K562 (cell line): ENCODE measurements around the gene GPR179. TPM values are rescaled to one million over a fixed set of nuclear protein-coding genes. Genes with fewer than 3 reads are reported as not detected.
A peak's percentile ranks its signal among the peaks of the same experiment; 100 is the strongest.

Experiments used
- ATAC-seq: fragments of 200-7000 bp; cut with Tn5 transposase; 3 replicates; pipeline ENCODE4 v1.9.1; 2020; ENCODE audit warnings: moderate library complexity
- BruUV-seq: library from RNA; stranded (reverse); fragments of 400-500 nt; replicated peaks from 2 replicates; lab custom pipeline; 2021; lab: Mats Ljungman, UMichigan
- CTCF ChIA-PET: fragments of 300-600 bp; formaldehyde crosslinking; extraction: SDS; loops from one replicate; lab custom pipeline; 2021; ENCODE audit warnings: low intra/inter-chr PET ratio; lab: Yijun Ruan, JAX
- POLR2A ChIA-PET: fragments of 300-600, 350-650 bp; sonication (Branson Sonifier 250); formaldehyde crosslinking; extraction: SDS; loops from one replicate; lab custom pipeline; 2021; ENCODE audit warnings: antibody characterized with exemption, inconsistent platforms; lab: Yijun Ruan, JAX
- DNase-seq, 4 experiments: peaks; one replicate each; pipeline versions ENCODE4 v3.0.0 to v3.0.0-alpha.2; 2011 to 2018; ENCODE audit warnings: low spot score in 3 of 4, mixed read lengths in 3 of 4; ENCODE audit errors: extremely low read depth in 1 of 4
- FAIRE-seq: peaks from 2 replicates; lab custom pipeline; 2011; peaks lifted over from hg19 to GRCh38; lab: Jason Lieb, UNC
- H2AFZ ChIP-seq: 2 replicates; pipeline ENCODE4 v1.6.0; 2011; ENCODE audit warnings: low read depth, low read length, control low read depth, inconsistent platforms
- H3K27ac ChIP-seq: fragments of 200-600 bp; 3 replicates; pipeline ENCODE4 v1.8.0; 2011; ENCODE audit warnings: low read depth, mild to moderate bottlenecking, control low read depth, inconsistent platforms, low read length, moderate library complexity, mixed read lengths; ENCODE audit errors: extremely low read depth
- H3K27me3 ChIP-seq, 2 experiments: fragments of 300-600 bp in 1 of 2; 2 replicates in 1 of 2; 3 replicates in 1 of 2; pipeline versions ENCODE4 v1.6.0 to v1.8.0; 2011; ENCODE audit warnings: inconsistent platforms in 2 of 2, low read length in 2 of 2, mild to moderate bottlenecking in 1 of 2, mixed read lengths in 1 of 2, moderate library complexity in 1 of 2; ENCODE audit not compliant: control insufficient read depth in 2 of 2, insufficient read depth in 2 of 2
- H3K36me3 ChIP-seq: fragments of 300-600 bp; 3 replicates; pipeline ENCODE4 v1.8.0; 2011; ENCODE audit warnings: mild to moderate bottlenecking, low read length, inconsistent platforms; ENCODE audit not compliant: control insufficient read depth, insufficient read depth
- H3K4me1 ChIP-seq, 2 experiments: fragments of 200-600 bp in 1 of 2; replicated peaks in 1 of 2; 2 replicates in 1 of 2; 3 replicates in 1 of 2; pipeline versions ENCODE4 v1.5.1 to v1.8.0; 2011; ENCODE audit warnings: inconsistent platforms in 2 of 2, low read length in 2 of 2, mild to moderate bottlenecking in 1 of 2, mixed read lengths in 1 of 2, moderate library complexity in 1 of 2; ENCODE audit not compliant: control insufficient read depth in 2 of 2, insufficient read depth in 2 of 2
- H3K4me2 ChIP-seq: 2 replicates; pipeline ENCODE4 v1.6.1; 2011; ENCODE audit warnings: low read length, control low read depth, inconsistent platforms, mixed read lengths; ENCODE audit not compliant: insufficient read depth
- H3K4me3 ChIP-seq: fragments of 200-600 bp; sonication (generic), shearing (Covaris generic); 2 replicates; pipeline ENCODE4 v1.5.1; 2016; ENCODE audit warnings: control low read depth, inconsistent platforms
- H3K79me2 ChIP-seq: fragments of 200-600 bp; 3 replicates; pipeline ENCODE4 v1.8.0; 2011; ENCODE audit warnings: low read length, inconsistent platforms; ENCODE audit not compliant: control insufficient read depth, insufficient read depth
- H3K9ac ChIP-seq, 2 experiments: 2 replicates each; pipeline versions ENCODE4 v1.6.0 to v1.6.1; 2011; ENCODE audit warnings: low read depth in 2 of 2, low read length in 2 of 2, control low read depth in 1 of 2, inconsistent platforms in 1 of 2, mild to moderate bottlenecking in 1 of 2, mixed read lengths in 1 of 2; ENCODE audit not compliant: insufficient read depth in 1 of 2
- H3K9me1 ChIP-seq: one replicate; pipeline ENCODE4 v1.6.0; 2011; ENCODE audit warnings: inconsistent platforms, mild to moderate bottlenecking, low read length, moderate library complexity; ENCODE audit not compliant: control insufficient read depth, insufficient read depth
- H3K9me3 ChIP-seq: replicated peaks from 2 replicates; pipeline ENCODE4 v1.5.1; 2011; ENCODE audit warnings: low read depth, low read length, inconsistent platforms; ENCODE audit not compliant: control insufficient read depth, insufficient read depth
- H4K20me1 ChIP-seq: replicated peaks from 2 replicates; pipeline ENCODE4 v1.6.1; 2011; ENCODE audit warnings: low read length, inconsistent platforms, mixed read lengths; ENCODE audit not compliant: control insufficient read depth, insufficient read depth
- CHD4 ChIP-seq: fragments of 200-600 bp; sonication (generic); IDR thresholded peaks from 3 replicates; pipeline ENCODE4 v1.6.1; 2012; ENCODE audit warnings: low read depth, mild to moderate bottlenecking, mixed read lengths, low read length, inconsistent platforms; ENCODE audit not compliant: insufficient read depth, insufficient replicate concordance, poor library complexity, severe bottlenecking
- HBP1 ChIP-seq: fragments of 450-650 bp; formaldehyde crosslinking; IDR thresholded peaks from 2 replicates; pipeline ENCODE4 v1.4.0; 2022; ENCODE audit warnings: missing genetic modification characterization
- ILF3 ChIP-seq: fragments of 450-650 bp; IDR thresholded peaks from 2 replicates; pipeline ENCODE4 v1.6.1; 2018; ENCODE audit warnings: antibody characterized with exemption, mild to moderate bottlenecking, moderate library complexity, borderline replicate concordance
- L3MBTL2 ChIP-seq: fragments of 450-650 bp; IDR thresholded peaks from 2 replicates; pipeline ENCODE4 v1.6.1; 2016; ENCODE audit warnings: mild to moderate bottlenecking, moderate library complexity
- MXD1 ChIP-seq: fragments of 250-450 bp; sonication (Bioruptor Pico); IDR thresholded peaks from 2 replicates; pipeline ENCODE4 v1.8.0; 2021; ENCODE audit warnings: borderline replicate concordance, mild to moderate bottlenecking, moderate library complexity; ENCODE audit not compliant: poor library complexity, severe bottlenecking
- NKRF ChIP-seq: fragments of 450-650 bp; IDR thresholded peaks from 2 replicates; pipeline ENCODE4 v1.6.1; 2016; ENCODE audit warnings: borderline replicate concordance
- RBM22 ChIP-seq: fragments of 200-400 bp; formaldehyde crosslinking; IDR thresholded peaks from 2 replicates; pipeline ENCODE4 v1.6.1; 2018; ENCODE audit warnings: low read length, low read depth; ENCODE audit not compliant: poor library complexity, severe bottlenecking
- SP1 ChIP-seq: sonication (generic); formaldehyde crosslinking; IDR thresholded peaks from 2 replicates; pipeline ENCODE4 v1.8.1; 2022; ENCODE audit warnings: mild to moderate bottlenecking, missing genetic modification reagents
- SRSF9 ChIP-seq: fragments of 200-400 bp; formaldehyde crosslinking; IDR thresholded peaks from 2 replicates; pipeline ENCODE4 v1.6.1; 2017; ENCODE audit warnings: low read depth, low read length, borderline replicate concordance
- TCF3 ChIP-seq: sonication (generic); formaldehyde crosslinking; IDR thresholded peaks from 2 replicates; pipeline ENCODE4 v1.4.0; 2020; ENCODE audit warnings: mild to moderate bottlenecking, missing genetic modification reagents
- ZNF584 ChIP-seq: fragments of 200-800 bp; sonication (Bioruptor generic); IDR thresholded peaks from 2 replicates; pipeline ENCODE4 v1.6.1; 2016; ENCODE audit warnings: low read depth, mild to moderate bottlenecking, missing genetic modification characterization, missing compliant biosample characterization
- WGBS: fragments of 100-300 bp; shearing (Covaris generic); methylation state at CpG from one replicate; pipeline ENCODE4 v1.1.6; 2016; ENCODE audit warnings: low coverage, mixed read lengths; ENCODE audit not compliant: insufficient coverage; ENCODE audit errors: missing lambda C conversion rate; 5-methylcytosine and 5-hydroxymethylcytosine counted together
- in situ Hi-C: fragments of 300-500 bp; cut with MboI; formaldehyde crosslinking; loops from 4 replicates; pipeline ENCODE4 v1.15.0; 2018; ENCODE audit warnings: inconsistent platforms, mixed read lengths
- intact Hi-C: fragments of 100-400 bp; cut with micrococcal nuclease; formaldehyde crosslinking; loops from 2 replicates; pipeline ENCODE4 v1.14.2; 2022
- polyA plus RNA-seq, 8 experiments: library from polyadenylated mRNA; depleted of rRNA in 4 of 8; stranded (reverse) in 5 of 8; unstranded in 3 of 8; fragments of >200 nt; fragmentation: Nextera tagmentation in 2 of 8; fragmentation: Illumina TruSeq in 1 of 8; extraction: Ambion mirVana in 2 of 8; extraction: Trizol in 1 of 8; gene quantifications; 2 replicates each; pipeline versions ENCODE4 v1.2.1 to v1.2.3, GENCODE V29; 2011 to 2014; ENCODE audit warnings: inconsistent platforms in 1 of 8, missing spikeins in 1 of 8
- total RNA-seq, 7 experiments: library from RNA; depleted of rRNA in 6 of 7; stranded (reverse); fragments of >200 nt in 6 of 7; fragmentation: Illumina TruSeq in 2 of 7; extraction: Trizol in 2 of 7; gene quantifications; 2 replicates each; pipeline versions ENCODE4 v1.2.1 to v1.2.3, GENCODE V29; 2011 to 2021; ENCODE audit warnings: low replicate concordance in 1 of 7

GPR179 gene
- total and polyA plus RNA-seq, 9 of the 15 experiments (the other 6 are each of a cell fraction or from before 2014, with no cell fraction given) = not detected

GRCh38 chr17:38350035-38350434 lies 6.3 kb upstream of the GPR179 start:
- Histone ChIP-seq H3K9ac (no peak overlapping the region; a peak in 1 of 4 replicates), H3K9me3 (no peaks in the 10 kb centered on the region), H3K27me3 (peaks cover 0 to 6% of the 10 kb centered on the region in 2 experiments; a peak in 1 of 5 replicates), H3K36me3 (no peaks in the 10 kb centered on the region), H3K9me1 (no peaks in the 10 kb centered on the region), H3K4me1 (peaks cover 22 to 23% of the 10 kb centered on the region in 2 experiments; a peak in 4 of 5 replicates), H3K4me2 (0 out of 2 replicates have a peak overlapping the region, but pooled peaks have one; percentile 88), H3K79me2 (peaks cover 16% of the 10 kb centered on the region), H2AFZ (no peak overlapping the region), H4K20me1 (peaks cover 5% of the 10 kb centered on the region; the same call in 1 of the 2 replicates), H3K27ac (no peak overlapping the region), H3K4me3 (no peak overlapping the region)
- TF ChIP-seq SP1 (CRISPR knock-in tag) = no peak
- TF ChIP-seq ZNF584 = no peak
- TF ChIP-seq ILF3 = no peak
- TF ChIP-seq L3MBTL2 = no peak
- TF ChIP-seq CHD4 = no peak
- TF ChIP-seq RBM22 = no peak
- TF ChIP-seq MXD1 (CRISPR knock-in tag) = no peak
- no peak for TF ChIP-seq TCF3 (CRISPR knock-in tag)
- no peak for TF ChIP-seq NKRF
- TF ChIP-seq HBP1 (CRISPR knock-in tag) = no peak
- TF ChIP-seq SRSF9 = no peak
- ATAC-seq (no peak), FAIRE-seq (no peak), DNase-seq (no peak)
- in situ Hi-C loops (no loop called here), intact Hi-C loops (loop anchor here (5.0 kb wide), 1 partner anchor 317 kb away; no protein-coding TSS in a partner anchor)
- BruUV-seq = no TSS peak
- CTCF ChIA-PET = interaction anchor here (3.8 kb wide), 1 partner anchor 65 kb away, joined by 42 read pairs; no protein-coding TSS in a partner anchor
- POLR2A ChIA-PET = interaction anchor here (0.8 to 2.0 kb wide), 3 partner anchors 15 to 64 kb away, joined by 3 to 8 read pairs (median 3); no protein-coding TSS in a partner anchor
- 95% methylated on average over 2 of the region's 2 CpGs for WGBS
